BLaER1 treated with 17β-estradiol and CSF1 and Interleukin-3, amounts not matched to agents 10 nM and 100 nM (cell line): ENCODE results near the gene CDH4.
A peak's percentile ranks its signal among the peaks of the same experiment; 100 is the strongest.

Experiments used
- H3K27ac ChIP-seq, 11 experiments: shearing (Covaris generic); formaldehyde crosslinking; 2 replicates each; pipeline ENCODE4 v1.8.1; 2022
- H3K27me3 ChIP-seq, 11 experiments: shearing (Covaris generic); formaldehyde crosslinking; 2 replicates each; pipeline ENCODE4 v1.8.1; 2022
- H3K36me3 ChIP-seq, 11 experiments: shearing (Covaris generic); formaldehyde crosslinking; 2 replicates each; pipeline ENCODE4 v1.8.1; 2022
- H3K4me1 ChIP-seq, 10 experiments: shearing (Covaris generic); formaldehyde crosslinking; 2 replicates each; pipeline ENCODE4 v1.8.1; 2022
- H3K4me2 ChIP-seq, 11 experiments: shearing (Covaris generic); formaldehyde crosslinking; 2 replicates each; pipeline ENCODE4 v1.8.1; 2022
- H3K4me3 ChIP-seq, 10 experiments: shearing (Covaris generic); formaldehyde crosslinking; 2 replicates each; pipeline ENCODE4 v1.8.1; 2022
- H3K9ac ChIP-seq, 11 experiments: shearing (Covaris generic); formaldehyde crosslinking; 2 replicates each; pipeline ENCODE4 v1.8.1; 2022
- H3K9me3 ChIP-seq, 11 experiments: shearing (Covaris generic); formaldehyde crosslinking; replicated peaks in 1 of 11; 2 replicates each; pipeline ENCODE4 v1.8.1; 2022
- H4K20me1 ChIP-seq, 11 experiments: shearing (Covaris generic); formaldehyde crosslinking; 2 replicates each; pipeline ENCODE4 v1.8.1; 2022
- Cebpa-rat ChIP-seq, 11 experiments: shearing (Covaris generic); IDR thresholded peaks; 2 replicates each; pipeline ENCODE4 v1.8.1; 2022

CDH4 gene

GRCh38 chr20:61760321-61760720, 508.3 kb downstream of the CDH4 start:
- H3K9me3 ChIP-seq: no peaks in the 10 kb centered on the region
- TF ChIP-seq Cebpa-rat (IDR thresholded peaks at IDR 0.05): no peak
- H3K36me3 ChIP-seq: no peaks in the 10 kb centered on the region
- peaks cover 0 to 16% (median 0%) of the 10 kb centered on the region in 11 experiments; a peak in 5 of 22 replicates for H4K20me1 ChIP-seq
- H3K4me2 ChIP-seq: no peak overlapping the region
- H3K4me3 ChIP-seq: no peak overlapping the region
- no peak overlapping the region for H3K27ac ChIP-seq
- no peaks in the 10 kb centered on the region for H3K27me3 ChIP-seq
- peaks cover 16 to 40% (median 26%) of the 10 kb centered on the region in 10 experiments for H3K4me1 ChIP-seq
- H3K9ac ChIP-seq: no peak overlapping the region

- Histone ChIP-seq H3K9me3 (no peaks in the 10 kb centered on the region), H3K4me2 (no peak overlapping the region), H3K4me1 (peaks cover 12 to 36% (median 22%) of the 10 kb centered on the region in 10 experiments), H3K36me3 (no peaks in the 10 kb centered on the region), H3K4me3 (no peak overlapping the region), H3K27me3 (no peaks in the 10 kb centered on the region), H4K20me1 (peaks cover 0 to 16% (median 0%) of the 10 kb centered on the region in 11 experiments; a peak in 5 of 22 replicates), H3K27ac (no peak overlapping the region), H3K9ac (no peak overlapping the region)
- TF ChIP-seq Cebpa-rat (IDR thresholded peaks at IDR 0.05): no peak
These were observed 508.7 kb downstream of the CDH4 start for GRCh38 chr20:61760731-61761130.

GRCh38 chr20:61761453-61762166, 509.5 kb downstream of the CDH4 start:
- no peaks in the 10 kb centered on the region for H3K9me3 ChIP-seq
- H3K4me3 ChIP-seq: no peak overlapping the region
- no peaks in the 10 kb centered on the region for H3K36me3 ChIP-seq
- no peaks in the 10 kb centered on the region for H3K27me3 ChIP-seq
- no peak overlapping the region for H3K27ac ChIP-seq
- H3K4me2 ChIP-seq: no peak overlapping the region
- H4K20me1 ChIP-seq: peaks cover 0 to 16% (median 0%) of the 10 kb centered on the region in 11 experiments; a peak in 5 of 22 replicates
- H3K9ac ChIP-seq: no peak overlapping the region
- peaks cover 9 to 35% (median 20%) of the 10 kb centered on the region in 10 experiments; a peak in 19 of 20 replicates for H3K4me1 ChIP-seq
- TF ChIP-seq Cebpa-rat (IDR thresholded peaks at IDR 0.05): no peak

GRCh38 chr20:61762167-61762710, 510.2 kb downstream of the CDH4 start:
- TF ChIP-seq Cebpa-rat (IDR thresholded peaks at IDR 0.05): no peak
- H3K4me1 ChIP-seq: peaks cover 9 to 34% (median 16%) of the 10 kb centered on the region in 10 experiments; a peak in 19 of 20 replicates
- no peak overlapping the region for H3K27ac ChIP-seq
- H3K9ac ChIP-seq: no peak overlapping the region
- no peaks in the 10 kb centered on the region for H3K27me3 ChIP-seq
- no peaks in the 10 kb centered on the region for H3K36me3 ChIP-seq
- no peak overlapping the region for H3K4me2 ChIP-seq
- H4K20me1 ChIP-seq: peaks cover 0 to 15% (median 0%) of the 10 kb centered on the region in 11 experiments; a peak in 5 of 22 replicates
- H3K4me3 ChIP-seq: no peak overlapping the region
- H3K9me3 ChIP-seq: no peaks in the 10 kb centered on the region

- H3K9ac ChIP-seq: no peak overlapping the region
- no peaks in the 10 kb centered on the region for H3K27me3 ChIP-seq
- H4K20me1 ChIP-seq: peaks cover 0 to 13% (median 0%) of the 10 kb centered on the region in 11 experiments; a peak in 5 of 22 replicates
- no peaks in the 10 kb centered on the region for H3K9me3 ChIP-seq
- no peak for TF ChIP-seq Cebpa-rat (IDR thresholded peaks at IDR 0.05)
- H3K4me3 ChIP-seq: no peak overlapping the region
- no peak overlapping the region for H3K4me2 ChIP-seq
- H3K27ac ChIP-seq: no peak overlapping the region
- H3K4me1 ChIP-seq: peaks cover 5 to 26% (median 7%) of the 10 kb centered on the region in 10 experiments; a peak in 19 of 20 replicates
- no peaks in the 10 kb centered on the region for H3K36me3 ChIP-seq
These were observed 511.1 kb downstream of the CDH4 start for GRCh38 chr20:61762886-61763739.

GRCh38 chr20:61763740-61764400, 511.8 kb downstream of the CDH4 start:
- H3K9me3 ChIP-seq: no peaks in the 10 kb centered on the region
- no peak overlapping the region for H3K27ac ChIP-seq
- H3K36me3 ChIP-seq: no peaks in the 10 kb centered on the region
- peaks cover 0 to 22% (median under 1%) of the 10 kb centered on the region in 10 experiments; a peak in 7 of 20 replicates for H3K4me1 ChIP-seq
- H3K4me2 ChIP-seq: 0 out of 22 replicates have a peak overlapping the region, but pooled peaks of 1 of the 11 experiments have one; percentile 3
- no peaks in the 10 kb centered on the region for H3K27me3 ChIP-seq
- H3K4me3 ChIP-seq: no peak overlapping the region
- H3K9ac ChIP-seq: no peak overlapping the region
- TF ChIP-seq Cebpa-rat (IDR thresholded peaks at IDR 0.05): no peak
- H4K20me1 ChIP-seq: peaks cover 0 to 13% (median 0%) of the 10 kb centered on the region in 11 experiments; a peak in 5 of 22 replicates

GRCh38 chr20:61764471-61765025, 512.5 kb downstream of the CDH4 start:
- TF ChIP-seq Cebpa-rat (IDR thresholded peaks at IDR 0.05): no peak
- H3K9ac ChIP-seq: no peak overlapping the region
- no peaks in the 10 kb centered on the region for H3K27me3 ChIP-seq

GRCh38 chr20:61765081-61765870, 513.2 kb downstream of the CDH4 start:
- no peak overlapping the region for H3K27ac ChIP-seq
- H3K9ac ChIP-seq: no peak overlapping the region
- no peak overlapping the region for H3K4me3 ChIP-seq
- H4K20me1 ChIP-seq: peaks cover 0 to 13% (median 0%) of the 10 kb centered on the region in 11 experiments; a peak in 5 of 22 replicates
- H3K4me1 ChIP-seq: peaks cover 0 to 32% (median 6%) of the 10 kb centered on the region in 10 experiments; a peak in 12 of 20 replicates
- H3K9me3 ChIP-seq: no peaks in the 10 kb centered on the region
- no peaks in the 10 kb centered on the region for H3K27me3 ChIP-seq
- no peaks in the 10 kb centered on the region for H3K36me3 ChIP-seq
- no peak overlapping the region; a peak in 1 of 22 replicates for H3K4me2 ChIP-seq
- TF ChIP-seq Cebpa-rat (IDR thresholded peaks at IDR 0.05): no peak

More at GRCh38 chr20:61764471-61765025, 512.5 kb downstream of the CDH4 start:
- Histone ChIP-seq H3K4me3 (no peak overlapping the region), H4K20me1 (peaks cover 0 to 13% (median 0%) of the 10 kb centered on the region in 11 experiments; a peak in 5 of 22 replicates), H3K4me1 (peaks cover 0 to 25% (median 0%) of the 10 kb centered on the region in 10 experiments; a peak in 8 of 20 replicates), H3K9me3 (no peaks in the 10 kb centered on the region), H3K4me2 (no peak overlapping the region), H3K27ac (no peak overlapping the region), H3K36me3 (no peaks in the 10 kb centered on the region)
